Gastrocnemius medialis (tissue), 4 donors: ENCODE results near the gene BBS4.

ENCODE experiments used
- POLR2A ChIP-seq, 2 donors: fragments of 450-650 bp; IDR thresholded peaks; one replicate each; pipeline ENCODE4 v1.6.1; 2017; ENCODE audit warnings: antibody characterized with exemption in 2 of 2, mild to moderate bottlenecking in 2 of 2, moderate library complexity in 2 of 2
- TF ChIP-seq, protein P1 (sequence below), 5 experiments: fragments of 450-650 bp in 3 of 5; fragments of 200-600 bp in 2 of 5; sonication (generic) in 2 of 5; IDR thresholded peaks in 4 of 5; conservative IDR thresholded peaks in 1 of 5; 1 replicate in 4 of 5; 2 replicates in 1 of 5; pipeline ENCODE4 v1.5.1; 2016 to 2019; ENCODE audit warnings: antibody characterized with exemption in 5 of 5, mild to moderate bottlenecking in 3 of 5, moderate library complexity in 3 of 5

DNA sequence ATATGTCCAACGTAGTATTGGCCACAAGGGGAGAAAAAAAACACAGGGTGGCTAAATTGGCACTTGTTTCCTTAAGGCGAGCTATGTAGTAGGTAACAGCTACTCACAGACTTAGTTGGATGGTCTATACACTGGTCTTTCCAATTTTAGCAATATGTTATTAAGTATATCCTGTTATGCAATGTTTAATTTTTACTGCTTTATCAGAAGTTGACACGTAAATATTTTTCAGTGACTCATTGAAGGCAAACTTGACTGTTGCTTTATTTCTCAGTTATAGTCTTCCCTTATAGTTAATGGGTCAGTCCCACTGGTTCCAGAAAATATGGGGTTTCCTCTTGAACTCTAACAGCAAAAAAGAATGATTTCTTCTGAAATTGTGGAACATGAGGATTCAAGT lies 51.1 kb downstream of the BBS4 start:
- TF ChIP-seq, protein P1, sequence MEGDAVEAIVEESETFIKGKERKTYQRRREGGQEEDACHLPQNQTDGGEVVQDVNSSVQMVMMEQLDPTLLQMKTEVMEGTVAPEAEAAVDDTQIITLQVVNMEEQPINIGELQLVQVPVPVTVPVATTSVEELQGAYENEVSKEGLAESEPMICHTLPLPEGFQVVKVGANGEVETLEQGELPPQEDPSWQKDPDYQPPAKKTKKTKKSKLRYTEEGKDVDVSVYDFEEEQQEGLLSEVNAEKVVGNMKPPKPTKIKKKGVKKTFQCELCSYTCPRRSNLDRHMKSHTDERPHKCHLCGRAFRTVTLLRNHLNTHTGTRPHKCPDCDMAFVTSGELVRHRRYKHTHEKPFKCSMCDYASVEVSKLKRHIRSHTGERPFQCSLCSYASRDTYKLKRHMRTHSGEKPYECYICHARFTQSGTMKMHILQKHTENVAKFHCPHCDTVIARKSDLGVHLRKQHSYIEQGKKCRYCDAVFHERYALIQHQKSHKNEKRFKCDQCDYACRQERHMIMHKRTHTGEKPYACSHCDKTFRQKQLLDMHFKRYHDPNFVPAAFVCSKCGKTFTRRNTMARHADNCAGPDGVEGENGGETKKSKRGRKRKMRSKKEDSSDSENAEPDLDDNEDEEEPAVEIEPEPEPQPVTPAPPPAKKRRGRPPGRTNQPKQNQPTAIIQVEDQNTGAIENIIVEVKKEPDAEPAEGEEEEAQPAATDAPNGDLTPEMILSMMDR (IDR thresholded peaks at IDR 0.05 in 4 of 5, conservative IDR thresholded peaks at IDR 0.05 in 1 of 5) = no peak
- TF ChIP-seq POLR2A (IDR thresholded peaks at IDR 0.05) = no peak
